ENCODE data around the gene TTPAL. TPM values are rescaled to one million over a fixed set of nuclear protein-coding genes. Genes with fewer than 3 reads are reported as not detected.
A peak's percentile ranks its signal among the peaks of the same experiment; 100 is the strongest.

Gene TTPAL
- total RNA-seq, 3 donors from 2014 or later = 7.2 to 10.2 (median 9.9) TPM

GRCh38 chr20:44533928-44534327 is 58.3 kb downstream of the TTPAL start:
- no peak for ATAC-seq
- H3K4me3 ChIP-seq = no peak overlapping the region
- intact Hi-C loops (cut with DNase I, micrococcal nuclease) = loop anchor here (5.0 to 10.0 kb wide), 2 partner anchors 68 to 71 kb away; no protein-coding TSS in a partner anchor
- H3K9me3 ChIP-seq = no peaks in the 10 kb centered on the region
- no peaks in the 10 kb centered on the region for H3K36me3 ChIP-seq (ENCODE audit: low read depth)
- TF ChIP-seq CTCF (IDR thresholded peaks at IDR 0.05) = no peak
- DNase-seq = no peak
- peaks cover 35% of the 10 kb centered on the region for H3K4me1 ChIP-seq (ENCODE audit: low read depth)

GRCh38 chr20:44536175-44536574 is 60.5 kb downstream of the TTPAL start:
- Histone ChIP-seq H3K36me3 (ENCODE audit: low read depth) (no peaks in the 10 kb centered on the region), H3K4me3 (no peak overlapping the region), H3K4me1 (ENCODE audit: low read depth) (peaks cover 35% of the 10 kb centered on the region), H3K9me3 (no peaks in the 10 kb centered on the region)
- TF ChIP-seq CTCF (IDR thresholded peaks at IDR 0.05) = no peak
- no peak for DNase-seq
- intact Hi-C loops (cut with DNase I, micrococcal nuclease) = loop anchor here in 1 of 2 donors (10.0 kb wide), 1 partner anchor 69 kb away; no protein-coding TSS in a partner anchor
- peak; percentile 74 for ATAC-seq

- intact Hi-C loops (cut with DNase I, micrococcal nuclease) = loop anchor here in 1 of 2 donors (10.0 kb wide), 1 partner anchor 67 kb away; no protein-coding TSS in a partner anchor
- no peak for ATAC-seq
- no peaks in the 10 kb centered on the region for H3K9me3 ChIP-seq
- no peak for DNase-seq
- no peaks in the 10 kb centered on the region for H3K36me3 ChIP-seq (ENCODE audit: low read depth)
- TF ChIP-seq CTCF (IDR thresholded peaks at IDR 0.05) = no peak
- no peak overlapping the region for H3K4me3 ChIP-seq
- H3K4me1 ChIP-seq (ENCODE audit: low read depth) = peaks cover 31% of the 10 kb centered on the region
Measured at GRCh38 chr20:44537993-44538392, 62.3 kb downstream of the TTPAL start.

GRCh38 chr20:44540834-44541233 is 65.2 kb downstream of the TTPAL start:
- ATAC-seq = no peak
- no peak overlapping the region for H3K4me3 ChIP-seq
- TF ChIP-seq CTCF (IDR thresholded peaks at IDR 0.05) = no peak
- DNase-seq = no peak
- no peaks in the 10 kb centered on the region for H3K9me3 ChIP-seq
- peaks cover 23% of the 10 kb centered on the region for H3K4me1 ChIP-seq (ENCODE audit: low read depth)
- intact Hi-C loops (cut with DNase I, micrococcal nuclease) = no loop called here
- no peaks in the 10 kb centered on the region for H3K36me3 ChIP-seq (ENCODE audit: low read depth)

- no peak overlapping the region for H3K4me3 ChIP-seq
- intact Hi-C loops (cut with DNase I, micrococcal nuclease) = no loop called here
- no peak for TF ChIP-seq CTCF (IDR thresholded peaks at IDR 0.05)
- no peak for ATAC-seq
- peaks cover 11% of the 10 kb centered on the region for H3K4me1 ChIP-seq (ENCODE audit: low read depth)
- no peaks in the 10 kb centered on the region for H3K36me3 ChIP-seq (ENCODE audit: low read depth)
- H3K9me3 ChIP-seq = no peaks in the 10 kb centered on the region
- no peak for DNase-seq
Measured at GRCh38 chr20:44541992-44542391, 66.3 kb downstream of the TTPAL start.

- ATAC-seq (peak; percentile 47), DNase-seq (no peak)
- no peaks in the 10 kb centered on the region for H3K36me3 ChIP-seq (ENCODE audit: low read depth)
- peaks cover 11% of the 10 kb centered on the region for H3K4me1 ChIP-seq (ENCODE audit: low read depth)
- TF ChIP-seq CTCF (IDR thresholded peaks at IDR 0.05) = no peak
- no peaks in the 10 kb centered on the region for H3K9me3 ChIP-seq
- H3K4me3 ChIP-seq = no peak overlapping the region
- intact Hi-C loops (cut with DNase I, micrococcal nuclease) = no loop called here
Measured at GRCh38 chr20:44542890-44543289, 67.2 kb downstream of the TTPAL start.

All from mucosa of descending colon (tissue), 3 donors.